ENCODE measurements around the gene MMP14. TPM values are rescaled to one million over a fixed set of nuclear protein-coding genes. Genes with fewer than 3 reads are reported as not detected.
A peak's percentile ranks its signal among the peaks of the same experiment; 100 is the strongest.

Gene MMP14
- total RNA-seq, 1 experiment from 2014 or later: 94.4 TPM

DNA sequence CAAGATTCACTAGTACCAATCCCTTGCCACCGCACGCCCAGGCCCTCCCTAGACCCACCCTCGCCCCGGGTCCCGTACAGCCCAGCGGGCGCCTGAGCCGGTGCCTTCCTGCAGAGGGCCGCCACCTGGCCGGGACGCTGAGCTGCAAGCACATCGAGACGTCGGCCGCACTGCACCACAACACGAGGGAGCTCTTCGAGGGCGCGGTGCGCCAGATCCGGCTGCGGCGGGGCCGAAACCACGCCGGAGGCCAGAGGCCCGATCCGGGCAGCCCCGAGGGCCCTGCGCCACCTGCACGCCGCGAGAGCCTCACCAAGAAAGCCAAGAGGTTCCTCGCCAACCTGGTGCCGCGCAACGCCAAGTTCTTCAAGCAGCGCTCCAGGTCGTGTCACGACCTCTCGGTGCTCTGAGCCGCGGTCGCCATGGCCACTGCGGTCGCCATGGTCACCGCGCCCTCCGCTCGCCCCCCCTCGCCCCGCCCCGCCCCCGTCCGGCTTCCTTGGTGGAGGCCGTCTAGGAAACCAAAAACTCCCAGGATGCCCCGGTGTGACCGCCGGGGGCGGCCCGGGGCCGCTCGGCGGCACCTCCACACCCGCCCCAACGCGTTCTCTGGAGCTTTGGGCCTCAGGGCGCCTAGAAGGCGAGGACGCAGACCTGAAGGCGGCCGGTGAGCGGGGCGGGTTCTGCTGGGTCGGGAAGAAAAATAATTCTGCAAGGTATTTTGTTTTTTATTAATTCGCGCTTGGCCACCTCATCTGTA lies 50.3 kb downstream of the MMP14 start (continued):
- no peak for TF ChIP-seq NFATC4 (CRISPR knock-in tag; IDR thresholded peaks at IDR 0.05)
- TF ChIP-seq ESRRA (CRISPR knock-in tag; IDR thresholded peaks at IDR 0.05; ENCODE audit: borderline replicate concordance): peak; percentile 92; the same call in 1 of the 2 replicates
- no peak for TF ChIP-seq MXD4 (CRISPR knock-in tag; IDR thresholded peaks at IDR 0.05; ENCODE audit: borderline replicate concordance)
- TF ChIP-seq, protein P1, sequence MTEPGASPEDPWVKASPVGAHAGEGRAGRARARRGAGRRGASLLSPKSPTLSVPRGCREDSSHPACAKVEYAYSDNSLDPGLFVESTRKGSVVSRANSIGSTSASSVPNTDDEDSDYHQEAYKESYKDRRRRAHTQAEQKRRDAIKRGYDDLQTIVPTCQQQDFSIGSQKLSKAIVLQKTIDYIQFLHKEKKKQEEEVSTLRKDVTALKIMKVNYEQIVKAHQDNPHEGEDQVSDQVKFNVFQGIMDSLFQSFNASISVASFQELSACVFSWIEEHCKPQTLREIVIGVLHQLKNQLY (CRISPR knock-in tag; IDR thresholded peaks at IDR 0.05): no peak
- TF ChIP-seq, protein P2, sequence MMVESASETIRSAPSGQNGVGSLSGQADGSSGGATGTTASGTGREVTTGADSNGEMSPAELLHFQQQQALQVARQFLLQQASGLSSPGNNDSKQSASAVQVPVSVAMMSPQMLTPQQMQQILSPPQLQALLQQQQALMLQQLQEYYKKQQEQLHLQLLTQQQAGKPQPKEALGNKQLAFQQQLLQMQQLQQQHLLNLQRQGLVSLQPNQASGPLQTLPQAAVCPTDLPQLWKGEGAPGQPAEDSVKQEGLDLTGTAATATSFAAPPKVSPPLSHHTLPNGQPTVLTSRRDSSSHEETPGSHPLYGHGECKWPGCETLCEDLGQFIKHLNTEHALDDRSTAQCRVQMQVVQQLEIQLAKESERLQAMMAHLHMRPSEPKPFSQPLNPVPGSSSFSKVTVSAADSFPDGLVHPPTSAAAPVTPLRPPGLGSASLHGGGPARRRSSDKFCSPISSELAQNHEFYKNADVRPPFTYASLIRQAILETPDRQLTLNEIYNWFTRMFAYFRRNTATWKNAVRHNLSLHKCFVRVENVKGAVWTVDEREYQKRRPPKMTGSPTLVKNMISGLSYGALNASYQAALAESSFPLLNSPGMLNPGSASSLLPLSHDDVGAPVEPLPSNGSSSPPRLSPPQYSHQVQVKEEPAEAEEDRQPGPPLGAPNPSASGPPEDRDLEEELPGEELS (CRISPR knock-in tag; IDR thresholded peaks at IDR 0.05): peak; percentile 95
- peak; percentile 91 for TF ChIP-seq ZNF232 (CRISPR knock-in tag; IDR thresholded peaks at IDR 0.05)
- TF ChIP-seq, protein P3, sequence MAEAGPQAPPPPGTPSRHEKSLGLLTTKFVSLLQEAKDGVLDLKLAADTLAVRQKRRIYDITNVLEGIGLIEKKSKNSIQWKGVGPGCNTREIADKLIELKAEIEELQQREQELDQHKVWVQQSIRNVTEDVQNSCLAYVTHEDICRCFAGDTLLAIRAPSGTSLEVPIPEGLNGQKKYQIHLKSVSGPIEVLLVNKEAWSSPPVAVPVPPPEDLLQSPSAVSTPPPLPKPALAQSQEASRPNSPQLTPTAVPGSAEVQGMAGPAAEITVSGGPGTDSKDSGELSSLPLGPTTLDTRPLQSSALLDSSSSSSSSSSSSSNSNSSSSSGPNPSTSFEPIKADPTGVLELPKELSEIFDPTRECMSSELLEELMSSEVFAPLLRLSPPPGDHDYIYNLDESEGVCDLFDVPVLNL (CRISPR knock-in tag; IDR thresholded peaks at IDR 0.05; ENCODE audit: borderline replicate concordance, low read depth): peak; percentile 90
- no peak for TF ChIP-seq GABPB1 (CRISPR knock-in tag; IDR thresholded peaks at IDR 0.05)
- TF ChIP-seq, protein P4, sequence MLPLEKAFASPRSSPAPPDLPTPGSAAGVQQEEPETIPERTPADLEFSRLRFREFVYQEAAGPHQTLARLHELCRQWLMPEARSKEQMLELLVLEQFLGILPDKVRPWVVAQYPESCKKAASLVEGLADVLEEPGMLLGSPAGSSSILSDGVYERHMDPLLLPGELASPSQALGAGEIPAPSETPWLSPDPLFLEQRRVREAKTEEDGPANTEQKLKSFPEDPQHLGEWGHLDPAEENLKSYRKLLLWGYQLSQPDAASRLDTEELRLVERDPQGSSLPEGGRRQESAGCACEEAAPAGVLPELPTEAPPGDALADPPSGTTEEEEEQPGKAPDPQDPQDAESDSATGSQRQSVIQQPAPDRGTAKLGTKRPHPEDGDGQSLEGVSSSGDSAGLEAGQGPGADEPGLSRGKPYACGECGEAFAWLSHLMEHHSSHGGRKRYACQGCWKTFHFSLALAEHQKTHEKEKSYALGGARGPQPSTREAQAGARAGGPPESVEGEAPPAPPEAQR (CRISPR knock-in tag; IDR thresholded peaks at IDR 0.05): no peak
- no peak for TF ChIP-seq EMX1 (CRISPR knock-in tag; IDR thresholded peaks at IDR 0.05)
- TF ChIP-seq, protein P5, sequence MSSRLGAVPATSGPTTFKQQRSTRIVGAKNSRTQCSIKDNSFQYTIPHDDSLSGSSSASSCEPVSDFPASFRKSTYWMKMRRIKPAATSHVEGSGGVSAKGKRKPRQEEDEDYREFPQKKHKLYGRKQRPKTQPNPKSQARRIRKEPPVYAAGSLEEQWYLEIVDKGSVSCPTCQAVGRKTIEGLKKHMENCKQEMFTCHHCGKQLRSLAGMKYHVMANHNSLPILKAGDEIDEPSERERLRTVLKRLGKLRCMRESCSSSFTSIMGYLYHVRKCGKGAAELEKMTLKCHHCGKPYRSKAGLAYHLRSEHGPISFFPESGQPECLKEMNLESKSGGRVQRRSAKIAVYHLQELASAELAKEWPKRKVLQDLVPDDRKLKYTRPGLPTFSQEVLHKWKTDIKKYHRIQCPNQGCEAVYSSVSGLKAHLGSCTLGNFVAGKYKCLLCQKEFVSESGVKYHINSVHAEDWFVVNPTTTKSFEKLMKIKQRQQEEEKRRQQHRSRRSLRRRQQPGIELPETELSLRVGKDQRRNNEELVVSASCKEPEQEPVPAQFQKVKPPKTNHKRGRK (CRISPR knock-in tag; IDR thresholded peaks at IDR 0.05; ENCODE audit: borderline replicate concordance): peak; percentile 76; the same call in 1 of the 2 replicates
- TF ChIP-seq SOX15 (CRISPR knock-in tag; IDR thresholded peaks at IDR 0.05): no peak
- TF ChIP-seq ZNF219 (CRISPR knock-in tag; IDR thresholded peaks at IDR 0.05; ENCODE audit: borderline replicate concordance): no peak
- TF ChIP-seq, protein P6, sequence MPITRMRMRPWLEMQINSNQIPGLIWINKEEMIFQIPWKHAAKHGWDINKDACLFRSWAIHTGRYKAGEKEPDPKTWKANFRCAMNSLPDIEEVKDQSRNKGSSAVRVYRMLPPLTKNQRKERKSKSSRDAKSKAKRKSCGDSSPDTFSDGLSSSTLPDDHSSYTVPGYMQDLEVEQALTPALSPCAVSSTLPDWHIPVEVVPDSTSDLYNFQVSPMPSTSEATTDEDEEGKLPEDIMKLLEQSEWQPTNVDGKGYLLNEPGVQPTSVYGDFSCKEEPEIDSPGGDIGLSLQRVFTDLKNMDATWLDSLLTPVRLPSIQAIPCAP (CRISPR knock-in tag; IDR thresholded peaks at IDR 0.05): peak; percentile 91
- TF ChIP-seq, protein P7, sequence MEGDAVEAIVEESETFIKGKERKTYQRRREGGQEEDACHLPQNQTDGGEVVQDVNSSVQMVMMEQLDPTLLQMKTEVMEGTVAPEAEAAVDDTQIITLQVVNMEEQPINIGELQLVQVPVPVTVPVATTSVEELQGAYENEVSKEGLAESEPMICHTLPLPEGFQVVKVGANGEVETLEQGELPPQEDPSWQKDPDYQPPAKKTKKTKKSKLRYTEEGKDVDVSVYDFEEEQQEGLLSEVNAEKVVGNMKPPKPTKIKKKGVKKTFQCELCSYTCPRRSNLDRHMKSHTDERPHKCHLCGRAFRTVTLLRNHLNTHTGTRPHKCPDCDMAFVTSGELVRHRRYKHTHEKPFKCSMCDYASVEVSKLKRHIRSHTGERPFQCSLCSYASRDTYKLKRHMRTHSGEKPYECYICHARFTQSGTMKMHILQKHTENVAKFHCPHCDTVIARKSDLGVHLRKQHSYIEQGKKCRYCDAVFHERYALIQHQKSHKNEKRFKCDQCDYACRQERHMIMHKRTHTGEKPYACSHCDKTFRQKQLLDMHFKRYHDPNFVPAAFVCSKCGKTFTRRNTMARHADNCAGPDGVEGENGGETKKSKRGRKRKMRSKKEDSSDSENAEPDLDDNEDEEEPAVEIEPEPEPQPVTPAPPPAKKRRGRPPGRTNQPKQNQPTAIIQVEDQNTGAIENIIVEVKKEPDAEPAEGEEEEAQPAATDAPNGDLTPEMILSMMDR (IDR thresholded peaks at IDR 0.05): no peak
- TF ChIP-seq ZNF138 (CRISPR knock-in tag; conservative IDR thresholded peaks at IDR 0.05): no peak
- TF ChIP-seq NFYB (CRISPR knock-in tag; conservative IDR thresholded peaks at IDR 0.05; ENCODE audit: low read depth): peak; percentile 50
- TF ChIP-seq, protein P8, sequence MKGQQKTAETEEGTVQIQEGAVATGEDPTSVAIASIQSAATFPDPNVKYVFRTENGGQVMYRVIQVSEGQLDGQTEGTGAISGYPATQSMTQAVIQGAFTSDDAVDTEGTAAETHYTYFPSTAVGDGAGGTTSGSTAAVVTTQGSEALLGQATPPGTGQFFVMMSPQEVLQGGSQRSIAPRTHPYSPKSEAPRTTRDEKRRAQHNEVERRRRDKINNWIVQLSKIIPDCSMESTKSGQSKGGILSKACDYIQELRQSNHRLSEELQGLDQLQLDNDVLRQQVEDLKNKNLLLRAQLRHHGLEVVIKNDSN (CRISPR knock-in tag; IDR thresholded peaks at IDR 0.05): peak; percentile 74
- peak; percentile 76; the same call in 1 of the 2 replicates for TF ChIP-seq ELF4 (CRISPR knock-in tag; IDR thresholded peaks at IDR 0.05; ENCODE audit: low read depth)
- TF ChIP-seq, protein P9, sequence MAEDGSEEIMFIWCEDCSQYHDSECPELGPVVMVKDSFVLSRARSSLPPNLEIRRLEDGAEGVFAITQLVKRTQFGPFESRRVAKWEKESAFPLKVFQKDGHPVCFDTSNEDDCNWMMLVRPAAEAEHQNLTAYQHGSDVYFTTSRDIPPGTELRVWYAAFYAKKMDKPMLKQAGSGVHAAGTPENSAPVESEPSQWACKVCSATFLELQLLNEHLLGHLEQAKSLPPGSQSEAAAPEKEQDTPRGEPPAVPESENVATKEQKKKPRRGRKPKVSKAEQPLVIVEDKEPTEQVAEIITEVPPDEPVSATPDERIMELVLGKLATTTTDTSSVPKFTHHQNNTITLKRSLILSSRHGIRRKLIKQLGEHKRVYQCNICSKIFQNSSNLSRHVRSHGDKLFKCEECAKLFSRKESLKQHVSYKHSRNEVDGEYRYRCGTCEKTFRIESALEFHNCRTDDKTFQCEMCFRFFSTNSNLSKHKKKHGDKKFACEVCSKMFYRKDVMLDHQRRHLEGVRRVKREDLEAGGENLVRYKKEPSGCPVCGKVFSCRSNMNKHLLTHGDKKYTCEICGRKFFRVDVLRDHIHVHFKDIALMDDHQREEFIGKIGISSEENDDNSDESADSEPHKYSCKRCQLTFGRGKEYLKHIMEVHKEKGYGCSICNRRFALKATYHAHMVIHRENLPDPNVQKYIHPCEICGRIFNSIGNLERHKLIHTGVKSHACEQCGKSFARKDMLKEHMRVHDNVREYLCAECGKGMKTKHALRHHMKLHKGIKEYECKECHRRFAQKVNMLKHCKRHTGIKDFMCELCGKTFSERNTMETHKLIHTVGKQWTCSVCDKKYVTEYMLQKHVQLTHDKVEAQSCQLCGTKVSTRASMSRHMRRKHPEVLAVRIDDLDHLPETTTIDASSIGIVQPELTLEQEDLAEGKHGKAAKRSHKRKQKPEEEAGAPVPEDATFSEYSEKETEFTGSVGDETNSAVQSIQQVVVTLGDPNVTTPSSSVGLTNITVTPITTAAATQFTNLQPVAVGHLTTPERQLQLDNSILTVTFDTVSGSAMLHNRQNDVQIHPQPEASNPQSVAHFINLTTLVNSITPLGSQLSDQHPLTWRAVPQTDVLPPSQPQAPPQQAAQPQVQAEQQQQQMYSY (CRISPR knock-in tag; IDR thresholded peaks at IDR 0.05): no peak
- peak; percentile 87 for TF ChIP-seq TEAD1 (CRISPR knock-in tag; IDR thresholded peaks at IDR 0.05)

All from WTC11 (cell line).